ENCODE results near the gene CNOT2. TPM values are rescaled to one million over a fixed set of nuclear protein-coding genes. Genes with fewer than 3 reads are reported as not detected.

Gene CNOT2
- total RNA-seq, 1 experiment from 2014 or later: 64.7 TPM

DNA sequence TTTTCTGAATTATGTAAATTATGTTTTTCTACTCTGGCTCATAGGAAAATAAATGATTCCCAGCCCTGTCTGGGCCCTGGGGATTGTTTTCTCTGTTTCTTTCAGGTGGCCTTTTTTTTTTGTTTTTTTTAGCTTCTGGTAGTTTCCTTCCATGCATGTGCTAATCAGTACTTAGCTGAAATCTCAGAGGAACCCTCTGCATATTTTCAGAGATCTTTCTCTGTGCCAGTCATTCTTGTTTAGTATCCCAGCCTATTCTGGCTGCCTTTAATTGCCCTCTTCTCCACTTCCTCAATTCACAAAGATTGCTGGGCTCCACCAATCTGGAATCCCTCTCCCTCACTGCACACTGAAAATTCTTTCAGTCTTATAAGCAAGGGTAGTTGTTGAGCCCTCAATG lies 46.9 kb downstream of the CNOT2 start:
- Mint-ChIP-seq H3K27ac (peak overlapping the region; percentile 90), H3K27me3 (ENCODE audit: low read depth) (no peaks in the 10 kb centered on the region), H3K4me3 (peak overlapping the region; percentile 5; the same call in 1 of the 2 replicates), H3K36me3 (peaks cover 14% of the 10 kb centered on the region), H3K4me1 (peaks cover 54% of the 10 kb centered on the region), H3K9me3 (no peaks in the 10 kb centered on the region)
- TF ChIP-seq NR1H2 (CRISPR knock-in tag; IDR thresholded peaks at IDR 0.05) (no peak), NFE2L1 (CRISPR knock-in tag; IDR thresholded peaks at IDR 0.05) (no peak), ZNF263 (CRISPR knock-in tag; IDR thresholded peaks at IDR 0.05; ENCODE audit: low read depth) (no peak), FOXP1 (CRISPR knock-in tag; IDR thresholded peaks at IDR 0.05; ENCODE audit: borderline replicate concordance) (no peak), E2F4 (CRISPR knock-in tag; IDR thresholded peaks at IDR 0.05; ENCODE audit: borderline replicate concordance, low read depth) (no peak), RORB (CRISPR knock-in tag; IDR thresholded peaks at IDR 0.05) (no peak), ELF4 (CRISPR knock-in tag; IDR thresholded peaks at IDR 0.05; ENCODE audit: low read depth) (no peak), CTCF (IDR thresholded peaks at IDR 0.05) (no peak), ZNF396 (CRISPR knock-in tag; IDR thresholded peaks at IDR 0.05; ENCODE audit: borderline replicate concordance) (no peak), AFF4 (CRISPR knock-in tag; IDR thresholded peaks at IDR 0.05; ENCODE audit: borderline replicate concordance) (no peak), STAT6 (CRISPR knock-in tag; conservative IDR thresholded peaks at IDR 0.05; ENCODE audit: low read depth) (no peak), SMAD4 (CRISPR knock-in tag; IDR thresholded peaks at IDR 0.05) (no peak), OVOL2 (CRISPR knock-in tag; IDR thresholded peaks at IDR 0.05; ENCODE audit: borderline replicate concordance) (no peak), PRDM15 (CRISPR knock-in tag; IDR thresholded peaks at IDR 0.05) (no peak), JUN (CRISPR knock-in tag; IDR thresholded peaks at IDR 0.05) (no peak), NR3C1 (CRISPR knock-in tag; conservative IDR thresholded peaks at IDR 0.05; ENCODE audit: low read depth) (no peak)
- TF ChIP-seq, protein P1, sequence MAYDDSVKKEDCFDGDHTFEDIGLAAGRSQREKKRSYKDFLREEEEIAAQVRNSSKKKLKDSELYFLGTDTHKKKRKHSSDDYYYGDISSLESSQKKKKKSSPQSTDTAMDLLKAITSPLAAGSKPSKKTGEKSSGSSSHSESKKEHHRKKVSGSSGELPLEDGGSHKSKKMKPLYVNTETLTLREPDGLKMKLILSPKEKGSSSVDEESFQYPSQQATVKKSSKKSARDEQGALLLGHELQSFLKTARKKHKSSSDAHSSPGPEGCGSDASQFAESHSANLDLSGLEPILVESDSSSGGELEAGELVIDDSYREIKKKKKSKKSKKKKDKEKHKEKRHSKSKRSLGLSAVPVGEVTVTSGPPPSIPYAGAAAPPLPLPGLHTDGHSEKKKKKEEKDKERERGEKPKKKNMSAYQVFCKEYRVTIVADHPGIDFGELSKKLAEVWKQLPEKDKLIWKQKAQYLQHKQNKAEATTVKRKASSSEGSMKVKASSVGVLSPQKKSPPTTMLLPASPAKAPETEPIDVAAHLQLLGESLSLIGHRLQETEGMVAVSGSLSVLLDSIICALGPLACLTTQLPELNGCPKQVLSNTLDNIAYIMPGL (CRISPR knock-in tag; IDR thresholded peaks at IDR 0.05): no peak
- ATAC-seq: peak; percentile 60
- DNase-seq (ENCODE audit: low spot score): no peak
- POLR2A ChIA-PET: interaction anchor here (0.6 kb wide), 2 partner anchors 29 to 64 kb away, joined by 3 to 8 read pairs; no protein-coding TSS in a partner anchor
- CTCF ChIA-PET: no interaction called here
